HepG2 (cell line): ENCODE measurements around the gene TMCC1. TPM values are rescaled to one million over a fixed set of nuclear protein-coding genes. Genes with fewer than 3 reads are reported as not detected.
"Not testable (repeated sequence)": the region's sequence is repeated elsewhere in the genome, so short reads cannot be mapped to it uniquely, and the experiment has no call there.

Source experiments
- ATAC-seq: fragments of 200-7000 bp; cut with Tn5 transposase; 3 replicates; pipeline ENCODE4 v1.9.1; 2020; ENCODE audit warnings: mild to moderate bottlenecking, moderate library complexity
- BruUV-seq: library from RNA; stranded (reverse); fragments of 400-500 nt; replicated peaks from 2 replicates; lab custom pipeline; 2021; lab: Mats Ljungman, UMichigan
- CTCF ChIA-PET: fragments of 300-600 bp; formaldehyde crosslinking; extraction: SDS; loops from one replicate; lab custom pipeline; 2021; ENCODE audit warnings: low total read pairs, inconsistent platforms, low intra/inter-chr PET ratio; lab: Yijun Ruan, JAX
- POLR2A ChIA-PET: fragments of 350-600 bp; sonication (Branson Sonifier 250); formaldehyde crosslinking; loops from one replicate; lab custom pipeline; 2020; ENCODE audit warnings: antibody characterized with exemption, inconsistent platforms; lab: Yijun Ruan, JAX
- DNase-seq: peaks from one replicate; pipeline ENCODE4 v3.0.0-alpha.2; 2015; ENCODE audit warnings: low spot score
- FAIRE-seq: peaks from 3 replicates; lab custom pipeline; 2011; peaks lifted over from hg19 to GRCh38; lab: Jason Lieb, UNC
- H2AFZ ChIP-seq: one replicate; pipeline ENCODE4 v1.6.1; 2011; ENCODE audit warnings: low read length, inconsistent platforms
- H3K27ac ChIP-seq: fragments of 300-600 bp; 3 replicates; pipeline ENCODE4 v1.8.0; 2011; ENCODE audit warnings: mixed run types, mild to moderate bottlenecking, mixed read lengths, low read length, inconsistent platforms; ENCODE audit not compliant: insufficient read depth; ENCODE audit errors: extremely low read length
- H3K27me3 ChIP-seq, 2 experiments: fragments of 200-600 bp in 1 of 2; 2 replicates in 1 of 2; 3 replicates in 1 of 2; pipeline versions ENCODE4 v1.6.0 to v1.8.0; 2011; ENCODE audit warnings: low read length in 2 of 2, mild to moderate bottlenecking in 2 of 2, moderate library complexity in 2 of 2, inconsistent platforms in 1 of 2; ENCODE audit not compliant: insufficient read depth in 2 of 2, control insufficient read depth in 1 of 2
- H3K36me3 ChIP-seq, 2 experiments: fragments of 200-600 bp in 1 of 2; replicated peaks in 1 of 2; 2 replicates in 1 of 2; 3 replicates in 1 of 2; pipeline versions ENCODE4 v1.5.1 to v1.8.0; 2011; ENCODE audit warnings: low read length in 2 of 2, inconsistent platforms in 1 of 2; ENCODE audit not compliant: insufficient read depth in 2 of 2, control insufficient read depth in 1 of 2
- H3K4me1 ChIP-seq: 2 replicates; pipeline ENCODE4 v1.5.1; 2012; ENCODE audit warnings: low read length, inconsistent platforms; ENCODE audit not compliant: insufficient read depth
- H3K4me2 ChIP-seq: 2 replicates; pipeline ENCODE4 v1.6.0; 2011; ENCODE audit warnings: low read depth, low read length, inconsistent platforms
- H3K4me3 ChIP-seq, 3 experiments: fragments of 200-600 bp in 1 of 3; sonication (generic), shearing (Covaris generic) in 1 of 3; replicated peaks in 1 of 3; 2 replicates each; pipeline ENCODE4 v1.5.1; 2011 to 2016; ENCODE audit warnings: low read length in 3 of 3, inconsistent platforms in 2 of 3, low read depth in 2 of 3, mild to moderate bottlenecking in 2 of 3, control low read depth in 1 of 3, mixed read lengths in 1 of 3; ENCODE audit not compliant: insufficient read depth in 1 of 3
- H3K79me2 ChIP-seq: one replicate; pipeline ENCODE4 v1.6.1; 2011; ENCODE audit warnings: low read length, inconsistent platforms; ENCODE audit not compliant: insufficient read depth
- H3K9ac ChIP-seq: 2 replicates; pipeline ENCODE4 v1.6.0; 2011; ENCODE audit warnings: mild to moderate bottlenecking, low read depth, low read length, inconsistent platforms; ENCODE audit not compliant: insufficient read depth
- H3K9me3 ChIP-seq: 2 replicates; pipeline ENCODE4 v1.5.1; 2012; ENCODE audit warnings: mild to moderate bottlenecking, low read length
- H4K20me1 ChIP-seq: 2 replicates; pipeline ENCODE4 v1.6.0; 2011; ENCODE audit warnings: inconsistent platforms, mild to moderate bottlenecking, low read length, moderate library complexity; ENCODE audit not compliant: insufficient read depth
- NFE2L2 ChIP-seq: fragments of 150-350 bp; IDR thresholded peaks from 2 replicates; pipeline ENCODE4 v1.6.1; 2014; ENCODE audit warnings: low read length
- PBX2 ChIP-seq: IDR thresholded peaks from 2 replicates; pipeline ENCODE4 v1.6.1; 2016; ENCODE audit warnings: control low read depth
- WGBS: methylation state at CpG from one replicate; pipeline ENCODE4 v1.1.6; 2017; ENCODE audit warnings: low lambda C conversion rate; 5-methylcytosine and 5-hydroxymethylcytosine counted together
- in situ Hi-C: cut with HindIII; loops from 2 replicates; pipeline ENCODE4 v1.10.0; 2017; ENCODE audit warnings: low pct_unique_long_range_greater_than_20kb; ENCODE audit not compliant: extremely low pct_ligation_motif_present
- intact Hi-C: fragments of 100-400 bp; cut with micrococcal nuclease; formaldehyde crosslinking; loops from one replicate; pipeline ENCODE4 v1.10.0; 2022; ENCODE audit not compliant: unreplicated experiment
- polyA plus RNA-seq, 8 experiments: library from polyadenylated mRNA; depleted of rRNA in 3 of 8; stranded (reverse) in 7 of 8; unstranded in 1 of 8; fragments of >200 nt; fragmentation: Illumina TruSeq in 4 of 8; extraction: Trizol in 4 of 8; gene quantifications; 2 replicates each; pipeline versions ENCODE4 v1.2.1 to v1.2.3, GENCODE V29; 2011 to 2016; ENCODE audit warnings: low read depth in 4 of 8, missing spikeins in 1 of 8, mixed read lengths in 1 of 8; ENCODE audit not compliant: insufficient read depth in 1 of 8
- total RNA-seq, 5 experiments: library from RNA; depleted of rRNA; stranded (reverse); fragments of >200 nt; fragmentation: Illumina TruSeq; extraction: Trizol; gene quantifications; 2 replicates each; pipeline ENCODE4 v1.2.3, GENCODE V29; 2016; ENCODE audit warnings: low read depth in 1 of 5

Gene TMCC1
- total and polyA plus RNA-seq, 2 of the 13 experiments (the other 11 are each of a cell fraction or from before 2014, with no cell fraction given), result 12.1 to 264 TPM

- WGBS, result 73% methylated on average over 5 of the region's 5 CpGs
- H3K4me3 ChIP-seq, H3K9me3 ChIP-seq, DNase-seq, H4K20me1 ChIP-seq, POLR2A ChIA-PET, H3K4me2 ChIP-seq, H2AFZ ChIP-seq, intact Hi-C loops, H3K36me3 ChIP-seq, BruUV-seq, H3K27ac ChIP-seq, CTCF ChIA-PET, in situ Hi-C loops, FAIRE-seq, ATAC-seq, H3K9ac ChIP-seq, H3K27me3 ChIP-seq: not testable (repeated sequence)
- H3K4me1 ChIP-seq, result peaks cover 22% of the 10 kb centered on the region
- peaks cover 12% of the 10 kb centered on the region for H3K79me2 ChIP-seq
These were observed 36.7 kb downstream of the TMCC1 start for GRCh38 chr3:129856790-129857189.

GRCh38 chr3:129855832-129856419, 37.6 kb downstream of the TMCC1 start:
- POLR2A ChIA-PET, result no interaction called here
- Histone ChIP-seq H3K36me3 (peaks cover 1 to 3% of the 10 kb centered on the region in 2 experiments; a peak in 1 of 5 replicates), H3K9ac (no peak overlapping the region), H3K4me3 (no peak overlapping the region), H2AFZ (no peak overlapping the region), H3K79me2 (peaks cover 10% of the 10 kb centered on the region), H3K9me3 (no peaks in the 10 kb centered on the region)
- in situ Hi-C loops, result no loop called here
- no peak for ATAC-seq
- BruUV-seq, result no TSS peak
- TF ChIP-seq NFE2L2 (peak; percentile 63), PBX2 (CRISPR knock-in tag) (no peak)
- TF ChIP-seq, all 625 proteins: peak for 1
- H4K20me1 ChIP-seq, result no peaks in the 10 kb centered on the region
- H3K4me1 ChIP-seq, result peaks cover 22% of the 10 kb centered on the region
- no peaks in the 10 kb centered on the region for H3K27me3 ChIP-seq
- CTCF ChIA-PET, result no interaction called here
- intact Hi-C loops, result no loop called here
- no peak overlapping the region for H3K4me2 ChIP-seq
- DNase-seq (no peak), FAIRE-seq (no peak)
- H3K27ac ChIP-seq, result no peak overlapping the region
- 99% methylated on average over 5 of the region's 5 CpGs for WGBS
